Lower leg skin (tissue), 3 donors: Measurements from ENCODE around the gene TBC1D32.

ENCODE experiments used
- POLR2A ChIP-seq, 2 donors: fragments of 450-650 bp; IDR thresholded peaks; one replicate each; pipeline ENCODE4 v1.6.1; 2016 to 2017; ENCODE audit warnings: antibody characterized with exemption in 2 of 2, mild to moderate bottlenecking in 1 of 2, moderate library complexity in 1 of 2
- TF ChIP-seq, protein P1 (sequence below), 3 donors: fragments of 450-650 bp; IDR thresholded peaks; one replicate each; pipeline ENCODE4 v1.5.1; 2016; ENCODE audit warnings: antibody characterized with exemption in 3 of 3, mild to moderate bottlenecking in 3 of 3, moderate library complexity in 2 of 3

GRCh38 chr6:121260651-121261102 lies 73.6 kb downstream of the TBC1D32 start:
- TF ChIP-seq, protein P1, sequence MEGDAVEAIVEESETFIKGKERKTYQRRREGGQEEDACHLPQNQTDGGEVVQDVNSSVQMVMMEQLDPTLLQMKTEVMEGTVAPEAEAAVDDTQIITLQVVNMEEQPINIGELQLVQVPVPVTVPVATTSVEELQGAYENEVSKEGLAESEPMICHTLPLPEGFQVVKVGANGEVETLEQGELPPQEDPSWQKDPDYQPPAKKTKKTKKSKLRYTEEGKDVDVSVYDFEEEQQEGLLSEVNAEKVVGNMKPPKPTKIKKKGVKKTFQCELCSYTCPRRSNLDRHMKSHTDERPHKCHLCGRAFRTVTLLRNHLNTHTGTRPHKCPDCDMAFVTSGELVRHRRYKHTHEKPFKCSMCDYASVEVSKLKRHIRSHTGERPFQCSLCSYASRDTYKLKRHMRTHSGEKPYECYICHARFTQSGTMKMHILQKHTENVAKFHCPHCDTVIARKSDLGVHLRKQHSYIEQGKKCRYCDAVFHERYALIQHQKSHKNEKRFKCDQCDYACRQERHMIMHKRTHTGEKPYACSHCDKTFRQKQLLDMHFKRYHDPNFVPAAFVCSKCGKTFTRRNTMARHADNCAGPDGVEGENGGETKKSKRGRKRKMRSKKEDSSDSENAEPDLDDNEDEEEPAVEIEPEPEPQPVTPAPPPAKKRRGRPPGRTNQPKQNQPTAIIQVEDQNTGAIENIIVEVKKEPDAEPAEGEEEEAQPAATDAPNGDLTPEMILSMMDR (IDR thresholded peaks at IDR 0.05), result no peak
- TF ChIP-seq POLR2A (IDR thresholded peaks at IDR 0.05), result no peak
